OCI-LY3 (cell line): ENCODE results near the gene BICD1.

Experiments used
- EZH2phosphoT487 ChIP-seq: fragments of 200-600 bp; shearing (Covaris generic); IDR thresholded peaks from 2 replicates; pipeline ENCODE4 v1.6.1; 2018; ENCODE audit warnings: antibody characterized with exemption, mixed run types, low read depth
- TF ChIP-seq, protein P1 (sequence below): fragments of 200-600, 300-600 bp; sonication (generic); IDR thresholded peaks from 2 replicates; pipeline ENCODE4 v1.5.1; 2014; ENCODE audit warnings: antibody characterized with exemption, low read length, low read depth

DNA sequence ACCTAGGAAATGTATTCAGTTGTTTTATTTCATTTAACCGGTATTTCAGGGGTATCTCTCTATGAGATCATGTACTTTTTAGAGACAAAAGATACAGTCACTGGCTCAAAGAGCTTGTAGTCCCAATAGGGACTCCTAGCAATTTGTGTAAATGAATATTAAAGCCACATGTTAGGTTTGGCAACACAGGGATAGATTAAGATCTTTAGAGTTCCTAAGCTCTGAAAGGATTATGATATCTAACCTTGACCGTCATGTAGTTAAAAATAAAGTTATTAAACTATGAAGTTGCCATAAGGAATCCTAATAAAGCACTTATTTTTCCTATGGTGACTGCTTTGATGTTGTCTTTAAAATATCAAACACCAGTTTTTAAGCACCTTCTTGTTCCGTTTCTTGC is 192.3 kb downstream of the BICD1 start:
- TF ChIP-seq, protein P1, sequence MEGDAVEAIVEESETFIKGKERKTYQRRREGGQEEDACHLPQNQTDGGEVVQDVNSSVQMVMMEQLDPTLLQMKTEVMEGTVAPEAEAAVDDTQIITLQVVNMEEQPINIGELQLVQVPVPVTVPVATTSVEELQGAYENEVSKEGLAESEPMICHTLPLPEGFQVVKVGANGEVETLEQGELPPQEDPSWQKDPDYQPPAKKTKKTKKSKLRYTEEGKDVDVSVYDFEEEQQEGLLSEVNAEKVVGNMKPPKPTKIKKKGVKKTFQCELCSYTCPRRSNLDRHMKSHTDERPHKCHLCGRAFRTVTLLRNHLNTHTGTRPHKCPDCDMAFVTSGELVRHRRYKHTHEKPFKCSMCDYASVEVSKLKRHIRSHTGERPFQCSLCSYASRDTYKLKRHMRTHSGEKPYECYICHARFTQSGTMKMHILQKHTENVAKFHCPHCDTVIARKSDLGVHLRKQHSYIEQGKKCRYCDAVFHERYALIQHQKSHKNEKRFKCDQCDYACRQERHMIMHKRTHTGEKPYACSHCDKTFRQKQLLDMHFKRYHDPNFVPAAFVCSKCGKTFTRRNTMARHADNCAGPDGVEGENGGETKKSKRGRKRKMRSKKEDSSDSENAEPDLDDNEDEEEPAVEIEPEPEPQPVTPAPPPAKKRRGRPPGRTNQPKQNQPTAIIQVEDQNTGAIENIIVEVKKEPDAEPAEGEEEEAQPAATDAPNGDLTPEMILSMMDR = no peak
- TF ChIP-seq EZH2phosphoT487 = no peak
